HCT116 (cell line): Measurements from ENCODE around the gene GDPD5. TPM values are rescaled to one million over a fixed set of nuclear protein-coding genes. Genes with fewer than 3 reads are reported as not detected.

Source experiments
- ATAC-seq: fragments of 200-7000 bp; cut with Tn5 transposase; 2 replicates; pipeline ENCODE4 v1.9.1; 2020; ENCODE audit warnings: mild to moderate bottlenecking, moderate library complexity
- BruUV-seq: library from RNA; stranded (reverse); fragments of 400-500 nt; replicated peaks from 2 replicates; lab custom pipeline; 2021; lab: Mats Ljungman, UMichigan
- CTCF ChIA-PET: fragments of 300-600 bp; sonication (Branson Sonifier 250); formaldehyde crosslinking; loops from one replicate; lab custom pipeline; 2021; ENCODE audit warnings: antibody characterized with exemption; lab: Charles Lee
- POLR2A ChIA-PET: fragments of 300-600, 350-600 bp; sonication (Branson Sonifier 250); formaldehyde crosslinking; loops from one replicate; lab custom pipeline; 2021; ENCODE audit warnings: antibody characterized with exemption; lab: Charles Lee
- RAD21 ChIA-PET, 2 experiments: fragments of 300-600 bp; sonication (Branson Sonifier 250); formaldehyde crosslinking; loops; one replicate each; lab custom pipeline; 2023; ENCODE audit warnings: low total read pairs in 2 of 2; ENCODE audit not compliant: uncharacterized antibody in 2 of 2, unreplicated experiment in 2 of 2, low non-redundant PET in 1 of 2; lab: Charles Lee
- DNase-seq: peaks from one replicate; pipeline ENCODE4 v3.0.0-alpha.2; 2010; ENCODE audit warnings: low read depth, low spot score
- H2AFZ ChIP-seq: fragments of 200-600 bp; shearing (Covaris generic), sonication (generic); 2 replicates; pipeline ENCODE4 v1.6.1; 2017; ENCODE audit warnings: low read depth, mixed run types, mixed read lengths, antibody characterized with exemption, low read length; ENCODE audit not compliant: poor library complexity, severe bottlenecking
- H3K27ac ChIP-seq: 2 replicates; pipeline ENCODE4 v1.5.1; 2012; ENCODE audit warnings: low read depth, low read length
- H3K27me3 ChIP-seq: fragments of 200-600 bp; sonication (generic); 2 replicates; pipeline ENCODE4 v1.6.1; 2016; ENCODE audit warnings: mixed run types, low read length, mixed read lengths; ENCODE audit not compliant: insufficient read depth
- H3K36me3 ChIP-seq, 2 experiments: fragments of 200-500 bp in 1 of 2; fragments of 200-600 bp in 1 of 2; sonication (Bioruptor generic) in 1 of 2; sonication (generic) in 1 of 2; 2 replicates each; pipeline versions ENCODE4 v1.5.1 to v1.6.1; 2014 to 2016; ENCODE audit warnings: low read length in 2 of 2, inconsistent platforms in 1 of 2, mixed read lengths in 1 of 2, mixed run types in 1 of 2; ENCODE audit not compliant: insufficient read depth in 2 of 2, control insufficient read depth in 1 of 2
- H3K4me1 ChIP-seq, 2 experiments: fragments of 200-600 bp in 1 of 2; sonication (generic) in 1 of 2; 2 replicates each; pipeline versions ENCODE4 v1.5.1 to v1.6.1; 2012 to 2017; ENCODE audit warnings: low read length in 2 of 2, inconsistent platforms in 1 of 2, mild to moderate bottlenecking in 1 of 2, mixed read lengths in 1 of 2, mixed run types in 1 of 2, moderate library complexity in 1 of 2; ENCODE audit not compliant: insufficient read depth in 2 of 2, control insufficient read depth in 1 of 2
- H3K4me2 ChIP-seq: fragments of 200-600 bp; sonication (generic); 2 replicates; pipeline ENCODE4 v1.6.1; 2017; ENCODE audit warnings: mixed run types, low read length, mixed read lengths
- H3K4me3 ChIP-seq, 2 experiments: fragments of 200-600 bp in 1 of 2; sonication (generic) in 1 of 2; replicated peaks in 1 of 2; 2 replicates each; pipeline ENCODE4 v1.5.1; 2011 to 2016; ENCODE audit warnings: low read length in 2 of 2, control low read depth in 1 of 2, low read depth in 1 of 2, mild to moderate bottlenecking in 1 of 2, mixed read lengths in 1 of 2, mixed run types in 1 of 2
- H3K79me2 ChIP-seq: fragments of 200-600 bp; sonication (generic); 2 replicates; pipeline ENCODE4 v1.6.1; 2017; ENCODE audit warnings: mild to moderate bottlenecking, mixed run types, low read length, moderate library complexity, mixed read lengths; ENCODE audit not compliant: insufficient read depth
- H3K9ac ChIP-seq: fragments of 200-600 bp; sonication (generic); 2 replicates; pipeline ENCODE4 v1.6.1; 2016; ENCODE audit warnings: low read length, mixed read lengths
- H3K9me2 ChIP-seq: fragments of 200-600 bp; sonication (generic), shearing (Covaris generic); 2 replicates; pipeline ENCODE4 v1.6.1; 2017; ENCODE audit warnings: mixed run types, mild to moderate bottlenecking, moderate library complexity; ENCODE audit not compliant: insufficient read depth
- H3K9me3 ChIP-seq, 2 experiments: fragments of 200-500 bp in 1 of 2; fragments of 200-600 bp in 1 of 2; sonication (Bioruptor generic) in 1 of 2; sonication (generic) in 1 of 2; 2 replicates each; pipeline ENCODE4 v1.6.1; 2014 to 2017; ENCODE audit warnings: low read length in 2 of 2, mixed read lengths in 2 of 2, inconsistent platforms in 1 of 2, low read depth in 1 of 2, mild to moderate bottlenecking in 1 of 2, mixed run types in 1 of 2, moderate library complexity in 1 of 2; ENCODE audit not compliant: control insufficient read depth in 1 of 2, insufficient read depth in 1 of 2
- H4K20me1 ChIP-seq: fragments of 200-600 bp; sonication (generic), shearing (Covaris generic); 2 replicates; pipeline ENCODE4 v1.6.1; 2017; ENCODE audit warnings: mixed run types, mild to moderate bottlenecking, moderate library complexity; ENCODE audit not compliant: insufficient read depth
- CBX3 ChIP-seq: IDR thresholded peaks from 2 replicates; pipeline ENCODE4 v1.6.1; 2012; ENCODE audit warnings: low read depth
- EGR1 ChIP-seq: IDR thresholded peaks from 2 replicates; pipeline ENCODE4 v1.6.1; 2012; ENCODE audit warnings: low read depth
- EZH2phosphoT487 ChIP-seq: fragments of 200-600 bp; IDR thresholded peaks from 2 replicates; pipeline ENCODE4 v1.6.1; 2018; ENCODE audit warnings: antibody characterized with exemption, borderline replicate concordance
- JUND ChIP-seq: IDR thresholded peaks from 2 replicates; pipeline ENCODE4 v1.6.1; 2012
- POLR2AphosphoS5 ChIP-seq: IDR thresholded peaks from 2 replicates; pipeline ENCODE4 v1.6.1; 2011; ENCODE audit warnings: mild to moderate bottlenecking, low read depth, low read length, moderate library complexity
- RAD21 ChIP-seq: IDR thresholded peaks from 2 replicates; pipeline ENCODE4 v1.6.1; 2012; ENCODE audit warnings: low read depth, mild to moderate bottlenecking
- SRF ChIP-seq: IDR thresholded peaks from 2 replicates; pipeline ENCODE4 v1.6.1; 2012; ENCODE audit warnings: low read depth
- YY1 ChIP-seq: IDR thresholded peaks from 2 replicates; pipeline ENCODE4 v1.6.1; 2011; ENCODE audit warnings: low read length, low read depth, moderate library complexity, mild to moderate bottlenecking; ENCODE audit not compliant: insufficient replicate concordance; ENCODE audit errors: extremely low read depth
- ZFX ChIP-seq: fragments of 450-650 bp; IDR thresholded peaks from 2 replicates; pipeline ENCODE4 v1.6.1; 2017
- ZNF274 ChIP-seq: fragments of 200-500 bp; sonication (Bioruptor generic); IDR thresholded peaks from 2 replicates; pipeline ENCODE4 v1.6.1; 2014; ENCODE audit warnings: mild to moderate bottlenecking, low read depth, low read length, inconsistent platforms
- intact Hi-C: fragments of 100-400 bp; cut with micrococcal nuclease; formaldehyde crosslinking; loops from 2 replicates; pipeline ENCODE4 v1.10.0; 2022
- total RNA-seq: library from RNA; stranded (reverse); gene quantifications from one replicate; pipeline ENCODE4 v1.2.1, GENCODE V29; 2021; ENCODE audit not compliant: unreplicated experiment
- TF ChIP-seq, protein P1 (sequence below): IDR thresholded peaks from 2 replicates; pipeline ENCODE4 v1.6.1; 2012
- TF ChIP-seq, protein P2 (sequence below): IDR thresholded peaks from 2 replicates; pipeline ENCODE4 v1.6.1; 2011; ENCODE audit warnings: mild to moderate bottlenecking, low read length, moderate library complexity; ENCODE audit not compliant: insufficient replicate concordance; ENCODE audit errors: extremely low read depth
- TF ChIP-seq, protein P3 (sequence below): IDR thresholded peaks from 2 replicates; pipeline ENCODE4 v1.6.1; 2012; ENCODE audit warnings: low read depth
- TF ChIP-seq, protein P4 (sequence below), 3 experiments: fragments of 200-600 bp in 1 of 3; sonication (generic) in 1 of 3; IDR thresholded peaks in 2 of 3; conservative IDR thresholded peaks in 1 of 3; 2 replicates each; pipeline ENCODE4 v1.5.1; 2012 to 2017; ENCODE audit warnings: low read depth in 2 of 3, low read length in 2 of 3, antibody characterized with exemption in 1 of 3, borderline replicate concordance in 1 of 3, control low read depth in 1 of 3, mild to moderate bottlenecking in 1 of 3, mixed read lengths in 1 of 3, mixed run types in 1 of 3, moderate library complexity in 1 of 3; ENCODE audit not compliant: insufficient read depth in 1 of 3

GDPD5 gene
- total RNA-seq, 1 experiment from 2014 or later: 27.5 TPM

DNA sequence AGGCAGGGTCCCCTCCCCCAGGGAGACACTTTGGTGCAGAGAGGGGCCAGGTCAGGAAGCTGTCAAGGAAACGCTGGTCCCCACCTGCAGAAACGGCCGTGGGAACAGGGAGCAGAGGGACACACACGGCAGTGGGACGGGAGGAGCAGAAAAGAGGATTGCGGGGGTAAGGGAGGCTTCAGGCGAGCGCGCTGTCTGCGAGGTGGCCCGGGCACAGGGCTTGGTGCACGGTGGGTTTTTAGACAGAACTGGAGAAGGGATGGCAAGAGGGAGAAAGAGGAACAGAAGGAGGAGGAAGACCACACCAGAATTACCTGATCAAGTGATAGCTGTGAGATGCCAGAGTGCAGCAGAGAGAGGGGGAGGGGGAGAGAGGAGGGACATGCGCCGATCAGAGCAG, 86.7 kb downstream of the GDPD5 start (continued):
- TF ChIP-seq YY1 (no peak), CBX3 (no peak), ZNF274 (no peak), EGR1 (no peak)

DNA sequence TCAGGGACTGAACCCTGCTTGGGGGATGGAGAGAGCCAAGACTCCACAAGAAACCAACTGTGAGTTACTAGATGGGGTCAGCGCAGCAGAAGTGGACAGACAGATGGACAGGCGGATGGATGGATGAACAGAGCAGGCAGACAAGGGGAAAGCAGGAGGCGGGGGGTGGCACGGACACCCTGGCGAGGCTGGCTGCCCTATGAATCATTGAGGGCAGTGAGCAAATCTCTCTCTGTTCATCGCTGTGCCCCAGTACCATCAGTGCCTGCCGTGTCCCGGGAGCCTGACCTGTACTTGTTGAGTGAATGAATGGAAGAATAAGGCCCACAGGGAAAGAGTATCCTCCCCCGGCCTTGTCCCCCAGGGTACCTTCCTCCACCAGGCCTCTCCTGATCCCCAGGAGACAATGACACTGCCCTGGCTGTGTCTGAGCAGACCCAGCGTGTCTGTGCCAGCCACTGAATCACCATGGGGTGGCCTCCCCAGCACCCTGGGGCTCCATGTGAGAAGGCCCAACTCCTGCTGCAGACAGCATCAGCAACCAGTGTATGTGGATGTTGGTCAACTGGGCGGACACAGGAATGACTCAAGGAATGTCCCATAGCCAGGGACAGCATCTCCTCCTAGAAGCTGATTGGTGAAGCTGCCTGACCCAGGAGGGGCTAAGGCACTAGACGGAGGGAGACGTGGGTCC, 87.6 kb downstream of the GDPD5 start:
- Histone ChIP-seq H3K4me3 (no peak overlapping the region), H2AFZ (no peak overlapping the region), H3K79me2 (no peaks in the 10 kb centered on the region), H3K4me1 (no peaks in the 10 kb centered on the region), H4K20me1 (no peaks in the 10 kb centered on the region), H3K4me2 (no peak overlapping the region), H3K9me2 (no peaks in the 10 kb centered on the region), H3K27me3 (no peaks in the 10 kb centered on the region), H3K9ac (no peak overlapping the region), H3K36me3 (no peaks in the 10 kb centered on the region), H3K9me3 (no peaks in the 10 kb centered on the region), H3K27ac (no peak overlapping the region)
- POLR2A ChIA-PET: no interaction called here
- RAD21 ChIA-PET: no interaction called here
- no peak for TF ChIP-seq ZFX
- TF ChIP-seq, protein P1, sequence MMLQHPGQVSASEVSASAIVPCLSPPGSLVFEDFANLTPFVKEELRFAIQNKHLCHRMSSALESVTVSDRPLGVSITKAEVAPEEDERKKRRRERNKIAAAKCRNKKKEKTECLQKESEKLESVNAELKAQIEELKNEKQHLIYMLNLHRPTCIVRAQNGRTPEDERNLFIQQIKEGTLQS: no peak
- TF ChIP-seq, protein P2, sequence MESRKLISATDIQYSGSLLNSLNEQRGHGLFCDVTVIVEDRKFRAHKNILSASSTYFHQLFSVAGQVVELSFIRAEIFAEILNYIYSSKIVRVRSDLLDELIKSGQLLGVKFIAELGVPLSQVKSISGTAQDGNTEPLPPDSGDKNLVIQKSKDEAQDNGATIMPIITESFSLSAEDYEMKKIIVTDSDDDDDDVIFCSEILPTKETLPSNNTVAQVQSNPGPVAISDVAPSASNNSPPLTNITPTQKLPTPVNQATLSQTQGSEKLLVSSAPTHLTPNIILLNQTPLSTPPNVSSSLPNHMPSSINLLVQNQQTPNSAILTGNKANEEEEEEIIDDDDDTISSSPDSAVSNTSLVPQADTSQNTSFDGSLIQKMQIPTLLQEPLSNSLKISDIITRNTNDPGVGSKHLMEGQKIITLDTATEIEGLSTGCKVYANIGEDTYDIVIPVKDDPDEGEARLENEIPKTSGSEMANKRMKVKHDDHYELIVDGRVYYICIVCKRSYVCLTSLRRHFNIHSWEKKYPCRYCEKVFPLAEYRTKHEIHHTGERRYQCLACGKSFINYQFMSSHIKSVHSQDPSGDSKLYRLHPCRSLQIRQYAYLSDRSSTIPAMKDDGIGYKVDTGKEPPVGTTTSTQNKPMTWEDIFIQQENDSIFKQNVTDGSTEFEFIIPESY: no peak
- no peak for TF ChIP-seq YY1
- TF ChIP-seq RAD21: no peak
- TF ChIP-seq, protein P3, sequence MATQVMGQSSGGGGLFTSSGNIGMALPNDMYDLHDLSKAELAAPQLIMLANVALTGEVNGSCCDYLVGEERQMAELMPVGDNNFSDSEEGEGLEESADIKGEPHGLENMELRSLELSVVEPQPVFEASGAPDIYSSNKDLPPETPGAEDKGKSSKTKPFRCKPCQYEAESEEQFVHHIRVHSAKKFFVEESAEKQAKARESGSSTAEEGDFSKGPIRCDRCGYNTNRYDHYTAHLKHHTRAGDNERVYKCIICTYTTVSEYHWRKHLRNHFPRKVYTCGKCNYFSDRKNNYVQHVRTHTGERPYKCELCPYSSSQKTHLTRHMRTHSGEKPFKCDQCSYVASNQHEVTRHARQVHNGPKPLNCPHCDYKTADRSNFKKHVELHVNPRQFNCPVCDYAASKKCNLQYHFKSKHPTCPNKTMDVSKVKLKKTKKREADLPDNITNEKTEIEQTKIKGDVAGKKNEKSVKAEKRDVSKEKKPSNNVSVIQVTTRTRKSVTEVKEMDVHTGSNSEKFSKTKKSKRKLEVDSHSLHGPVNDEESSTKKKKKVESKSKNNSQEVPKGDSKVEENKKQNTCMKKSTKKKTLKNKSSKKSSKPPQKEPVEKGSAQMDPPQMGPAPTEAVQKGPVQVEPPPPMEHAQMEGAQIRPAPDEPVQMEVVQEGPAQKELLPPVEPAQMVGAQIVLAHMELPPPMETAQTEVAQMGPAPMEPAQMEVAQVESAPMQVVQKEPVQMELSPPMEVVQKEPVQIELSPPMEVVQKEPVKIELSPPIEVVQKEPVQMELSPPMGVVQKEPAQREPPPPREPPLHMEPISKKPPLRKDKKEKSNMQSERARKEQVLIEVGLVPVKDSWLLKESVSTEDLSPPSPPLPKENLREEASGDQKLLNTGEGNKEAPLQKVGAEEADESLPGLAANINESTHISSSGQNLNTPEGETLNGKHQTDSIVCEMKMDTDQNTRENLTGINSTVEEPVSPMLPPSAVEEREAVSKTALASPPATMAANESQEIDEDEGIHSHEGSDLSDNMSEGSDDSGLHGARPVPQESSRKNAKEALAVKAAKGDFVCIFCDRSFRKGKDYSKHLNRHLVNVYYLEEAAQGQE: no peak
- no peak for TF ChIP-seq EZH2phosphoT487
- TF ChIP-seq POLR2AphosphoS5: no peak
- TF ChIP-seq JUND: no peak
- TF ChIP-seq, protein P4, sequence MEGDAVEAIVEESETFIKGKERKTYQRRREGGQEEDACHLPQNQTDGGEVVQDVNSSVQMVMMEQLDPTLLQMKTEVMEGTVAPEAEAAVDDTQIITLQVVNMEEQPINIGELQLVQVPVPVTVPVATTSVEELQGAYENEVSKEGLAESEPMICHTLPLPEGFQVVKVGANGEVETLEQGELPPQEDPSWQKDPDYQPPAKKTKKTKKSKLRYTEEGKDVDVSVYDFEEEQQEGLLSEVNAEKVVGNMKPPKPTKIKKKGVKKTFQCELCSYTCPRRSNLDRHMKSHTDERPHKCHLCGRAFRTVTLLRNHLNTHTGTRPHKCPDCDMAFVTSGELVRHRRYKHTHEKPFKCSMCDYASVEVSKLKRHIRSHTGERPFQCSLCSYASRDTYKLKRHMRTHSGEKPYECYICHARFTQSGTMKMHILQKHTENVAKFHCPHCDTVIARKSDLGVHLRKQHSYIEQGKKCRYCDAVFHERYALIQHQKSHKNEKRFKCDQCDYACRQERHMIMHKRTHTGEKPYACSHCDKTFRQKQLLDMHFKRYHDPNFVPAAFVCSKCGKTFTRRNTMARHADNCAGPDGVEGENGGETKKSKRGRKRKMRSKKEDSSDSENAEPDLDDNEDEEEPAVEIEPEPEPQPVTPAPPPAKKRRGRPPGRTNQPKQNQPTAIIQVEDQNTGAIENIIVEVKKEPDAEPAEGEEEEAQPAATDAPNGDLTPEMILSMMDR (IDR thresholded peaks at IDR 0.05 in 2 of 3, conservative IDR thresholded peaks at IDR 0.05 in 1 of 3; ENCODE audit: borderline replicate concordance in 1 of 3, insufficient read depth in 1 of 3, low read depth in 2 of 3, low read length in 2 of 3): no peak
- TF ChIP-seq SRF: no peak
- intact Hi-C loops: no loop called here
- no TSS peak for BruUV-seq
- CTCF ChIA-PET: interaction anchor here (1.0 kb wide), 1 partner anchor 93 kb away, joined by 3 read pairs; no protein-coding TSS in a partner anchor
- DNase-seq: no peak
- no peak for ATAC-seq
